Mesendoderm (in vitro differentiated cells): Measurements from ENCODE around the gene ITGB3.

Experiments
- DNase-seq: peaks from one replicate; pipeline ENCODE4 v3.0.0; 2013
- H2AK5ac ChIP-seq: 2 replicates; pipeline ENCODE4 v1.6.1; 2013; ENCODE audit warnings: low read length, inconsistent platforms
- H2BK120ac ChIP-seq: 2 replicates; pipeline ENCODE4 v1.6.1; 2013; ENCODE audit warnings: low read depth, mild to moderate bottlenecking, low read length, moderate library complexity, mixed read lengths
- H2BK15ac ChIP-seq: replicated peaks from 2 replicates; pipeline ENCODE4 v1.6.1; 2013; ENCODE audit warnings: low read depth, mild to moderate bottlenecking, moderate library complexity
- H2BK5ac ChIP-seq: 2 replicates; pipeline ENCODE4 v1.6.1; 2013; ENCODE audit warnings: low read length, inconsistent platforms
- H3K18ac ChIP-seq: 2 replicates; pipeline ENCODE4 v1.6.1; 2013; ENCODE audit warnings: mild to moderate bottlenecking, low read length, mixed read lengths
- H3K23ac ChIP-seq: one replicate; pipeline ENCODE4 v1.6.1; 2013; ENCODE audit warnings: low read length
- H3K27ac ChIP-seq: 2 replicates; pipeline ENCODE4 v1.5.1; 2013; ENCODE audit warnings: low read depth, mild to moderate bottlenecking, inconsistent platforms, low read length, moderate library complexity
- H3K27me3 ChIP-seq: 2 replicates; pipeline ENCODE4 v1.6.1; 2013; ENCODE audit warnings: low read length, control low read depth, mild to moderate bottlenecking, inconsistent platforms; ENCODE audit not compliant: insufficient read depth, poor library complexity
- H3K36me3 ChIP-seq: 2 replicates; pipeline ENCODE4 v1.6.1; 2013; ENCODE audit warnings: low read length, inconsistent platforms; ENCODE audit not compliant: control insufficient read depth, insufficient read depth
- H3K4ac ChIP-seq: one replicate; pipeline ENCODE4 v1.6.1; 2013; ENCODE audit warnings: low read depth, mild to moderate bottlenecking, low read length, moderate library complexity
- H3K4me1 ChIP-seq: 2 replicates; pipeline ENCODE4 v1.6.1; 2013; ENCODE audit warnings: low read depth, low read length, inconsistent platforms; ENCODE audit not compliant: control insufficient read depth
- H3K4me2 ChIP-seq: 2 replicates; pipeline ENCODE4 v1.6.1; 2013; ENCODE audit warnings: low read length
- H3K4me3 ChIP-seq: 2 replicates; pipeline ENCODE4 v1.5.1; 2013; ENCODE audit warnings: mild to moderate bottlenecking, low read length
- H3K56ac ChIP-seq: one replicate; pipeline ENCODE4 v1.6.1; 2013; ENCODE audit warnings: low read length
- H3K79me1 ChIP-seq: 2 replicates; pipeline ENCODE4 v1.6.1; 2013; ENCODE audit warnings: low read length, inconsistent platforms
- H3K79me2 ChIP-seq: 2 replicates; pipeline ENCODE4 v1.6.1; 2013; ENCODE audit warnings: mild to moderate bottlenecking, low read length; ENCODE audit not compliant: control insufficient read depth, insufficient read depth
- H3K9ac ChIP-seq: 2 replicates; pipeline ENCODE4 v1.6.1; 2013; ENCODE audit warnings: low read length, inconsistent platforms
- H4K5ac ChIP-seq: one replicate; pipeline ENCODE4 v1.6.1; 2013; ENCODE audit warnings: low read length
- H4K8ac ChIP-seq: one replicate; pipeline ENCODE4 v1.6.1; 2013; ENCODE audit warnings: low read depth, mild to moderate bottlenecking, control low read depth, low read length, moderate library complexity
- WGBS: extraction: QIAGEN DNeasy Blood & Tissue Kit; methylation state at CpG from one replicate; pipeline ENCODE4 v1.1.7; 2013; ENCODE audit warnings: low lambda C conversion rate, missing lambda C conversion rate; ENCODE audit not compliant: insufficient coverage; ENCODE audit errors: extremely low coverage; 5-methylcytosine and 5-hydroxymethylcytosine counted together

ITGB3 gene

DNA sequence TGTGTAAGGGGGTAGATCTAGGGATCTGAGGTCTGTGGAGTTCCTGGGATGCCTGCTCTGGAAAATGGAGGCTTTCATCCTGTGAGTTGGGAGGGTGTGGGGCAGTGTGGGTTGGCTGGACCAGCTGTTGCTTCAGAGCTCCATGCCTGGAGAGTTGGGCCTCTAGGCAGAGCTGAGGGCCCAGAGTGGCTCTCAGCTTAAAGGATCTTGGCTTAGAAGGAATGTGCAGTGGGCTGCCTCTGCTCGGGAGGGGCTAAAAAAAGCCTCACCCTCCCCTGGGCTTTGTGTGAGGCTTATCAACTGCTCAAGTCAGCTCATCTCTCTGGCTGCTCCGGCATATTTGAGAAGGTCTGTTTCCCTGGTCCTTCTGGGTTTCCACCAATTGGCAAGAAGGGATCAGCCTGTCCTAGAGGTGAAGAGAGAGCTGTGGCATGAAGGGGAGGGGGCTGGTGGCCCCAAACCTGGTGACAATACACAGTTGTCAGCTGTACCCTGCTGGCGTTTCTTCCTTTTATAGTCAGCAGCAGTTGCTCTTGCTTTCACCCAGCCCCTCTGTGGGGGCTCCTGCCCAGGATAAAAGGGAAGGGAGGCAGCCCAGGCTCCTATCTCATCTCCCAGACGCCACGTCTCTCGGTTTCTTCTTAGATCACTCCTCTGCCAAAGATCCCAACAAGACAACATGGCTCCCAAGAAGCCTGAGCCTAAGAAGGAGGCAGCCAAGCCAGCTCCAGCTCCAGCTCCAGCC lies 44.7 kb upstream of the ITGB3 start, which contains the start of gene MYL4:
Gene MYL4, plus strand, starts transcription at position 605 of the 745 bp plus-strand sequence. Its CDS starts 75 bp downstream, at position 680.
- Histone ChIP-seq H3K27me3 (no peaks in the 10 kb centered on the region), H3K4ac (no peak within 1 kb of the TSS), H2BK5ac (no peak within 1 kb of the TSS), H3K27ac (no peak within 1 kb of the TSS), H3K4me1 (peaks cover 2% of the 10 kb centered on the region), H3K4me3 (no peak within 1 kb of the TSS), H4K5ac (peak within 1 kb of the TSS; percentile 33), H2BK120ac (no peak within 1 kb of the TSS), H2BK15ac (no peak within 1 kb of the TSS), H4K8ac (no peak within 1 kb of the TSS), H3K79me2 (no peaks in the 10 kb centered on the region), H3K23ac (no peak within 1 kb of the TSS), H3K36me3 (no peaks in the 10 kb centered on the region), H3K79me1 (no peaks in the 10 kb centered on the region), H3K4me2 (no peak within 1 kb of the TSS), H3K18ac (no peak within 1 kb of the TSS), H3K9ac (no peak within 1 kb of the TSS), H3K56ac (peak within 1 kb of the TSS; percentile 46), H2AK5ac (no peak within 1 kb of the TSS)
- peak; percentile 81 for DNase-seq
- no CpG with 5 or more reads among the region's 6 CpGs for WGBS

GRCh38 chr17:47209499-47209898 lies 44.1 kb upstream of the ITGB3 start:
- no peak overlapping the region for H3K4me3 ChIP-seq
- H2BK5ac ChIP-seq: no peak overlapping the region
- no peak overlapping the region for H4K8ac ChIP-seq
- no peaks in the 10 kb centered on the region for H3K36me3 ChIP-seq
- H3K4me2 ChIP-seq: no peak overlapping the region
- H3K79me1 ChIP-seq: no peaks in the 10 kb centered on the region
- no peaks in the 10 kb centered on the region for H3K27me3 ChIP-seq
- H2AK5ac ChIP-seq: no peak overlapping the region
- no peak overlapping the region for H3K27ac ChIP-seq
- H3K9ac ChIP-seq: no peak overlapping the region
- no CpG with 5 or more reads among the region's 3 CpGs for WGBS
- H3K18ac ChIP-seq: no peak overlapping the region
- no peak overlapping the region for H3K56ac ChIP-seq
- no peak overlapping the region for H2BK120ac ChIP-seq
- H3K4me1 ChIP-seq: peaks cover 2% of the 10 kb centered on the region
- no peaks in the 10 kb centered on the region for H3K79me2 ChIP-seq
- H3K4ac ChIP-seq: no peak overlapping the region
- no peak overlapping the region for H4K5ac ChIP-seq
- DNase-seq: no peak
- no peak overlapping the region for H2BK15ac ChIP-seq
- no peak overlapping the region for H3K23ac ChIP-seq

DNA sequence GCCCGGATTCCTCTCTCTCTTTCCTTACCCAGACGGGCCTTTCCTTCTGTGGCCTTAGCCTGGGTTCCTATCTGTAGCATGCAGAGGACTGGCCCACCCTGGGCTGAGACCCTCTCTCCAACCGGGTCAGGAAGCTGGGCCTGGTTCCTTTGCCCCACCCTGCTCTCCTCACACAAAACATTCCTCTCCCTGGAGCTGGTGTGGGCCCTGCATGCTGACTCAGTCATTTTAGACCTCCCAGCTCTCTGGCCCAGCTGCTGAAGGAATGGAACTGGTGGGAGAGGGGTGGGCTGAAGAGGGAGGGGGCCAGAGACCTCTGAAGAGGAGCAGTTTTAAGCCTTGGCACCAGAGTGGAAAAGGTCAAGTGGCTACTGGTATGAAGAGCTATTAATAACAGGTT lies 43.5 kb upstream of the ITGB3 start:
- Histone ChIP-seq H4K8ac (no peak overlapping the region), H3K27me3 (no peaks in the 10 kb centered on the region), H3K4me1 (peaks cover 2% of the 10 kb centered on the region), H3K36me3 (no peaks in the 10 kb centered on the region), H4K5ac (no peak overlapping the region), H2AK5ac (no peak overlapping the region), H3K56ac (no peak overlapping the region), H3K23ac (no peak overlapping the region), H2BK15ac (no peak overlapping the region), H3K79me1 (no peaks in the 10 kb centered on the region), H2BK5ac (no peak overlapping the region), H3K79me2 (no peaks in the 10 kb centered on the region), H2BK120ac (no peak overlapping the region), H3K4me2 (no peak overlapping the region), H3K4ac (no peak overlapping the region), H3K9ac (no peak overlapping the region), H3K18ac (no peak overlapping the region), H3K27ac (no peak overlapping the region), H3K4me3 (no peak overlapping the region)
- DNase-seq: peak; percentile 19
- no CpG with 5 or more reads among the region's 3 CpGs for WGBS

GRCh38 chr17:47210779-47211178 lies 42.8 kb upstream of the ITGB3 start:
- no peak overlapping the region for H4K5ac ChIP-seq
- no peak overlapping the region for H3K4me3 ChIP-seq
- H3K56ac ChIP-seq: no peak overlapping the region
- no peak overlapping the region for H2BK120ac ChIP-seq
- no peak for DNase-seq
- no peak overlapping the region for H3K4me2 ChIP-seq
- no peak overlapping the region for H3K4ac ChIP-seq
- H2AK5ac ChIP-seq: no peak overlapping the region
- WGBS: no CpG with 5 or more reads among the region's 2 CpGs
- no peak overlapping the region for H3K9ac ChIP-seq
- H3K18ac ChIP-seq: no peak overlapping the region
- H3K27ac ChIP-seq: no peak overlapping the region
- no peak overlapping the region for H2BK5ac ChIP-seq
- no peak overlapping the region for H2BK15ac ChIP-seq
- no peaks in the 10 kb centered on the region for H3K36me3 ChIP-seq
- H3K27me3 ChIP-seq: no peaks in the 10 kb centered on the region
- H3K79me1 ChIP-seq: no peaks in the 10 kb centered on the region
- no peak overlapping the region for H4K8ac ChIP-seq
- no peak overlapping the region for H3K23ac ChIP-seq
- no peaks in the 10 kb centered on the region for H3K79me2 ChIP-seq
- H3K4me1 ChIP-seq: peaks cover under 1% of the 10 kb centered on the region

DNA sequence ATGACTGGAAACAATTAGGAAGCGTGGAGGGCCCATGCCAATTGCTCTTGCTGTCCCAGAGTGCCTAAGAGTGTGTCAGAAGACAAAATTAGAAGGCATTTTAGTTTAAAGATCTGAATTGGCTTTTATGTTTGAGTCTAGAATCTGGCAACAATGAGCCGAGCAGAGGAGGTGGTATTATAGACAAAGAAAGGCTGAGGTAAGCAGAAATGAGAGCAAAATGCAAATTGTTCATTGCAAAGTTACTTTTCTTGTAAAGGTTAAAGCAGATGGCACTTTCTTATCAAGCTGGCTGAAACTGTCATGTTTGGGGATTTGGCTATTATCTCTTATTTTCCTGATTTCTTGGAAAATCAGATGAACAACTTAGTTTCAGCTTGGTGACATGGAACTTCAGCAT lies 41.2 kb upstream of the ITGB3 start:
- Histone ChIP-seq H3K79me1 (no peaks in the 10 kb centered on the region), H2BK120ac (no peak overlapping the region), H3K27me3 (no peaks in the 10 kb centered on the region), H3K4me1 (no peaks in the 10 kb centered on the region), H3K4me3 (no peak overlapping the region), H3K4ac (no peak overlapping the region), H2BK5ac (no peak overlapping the region), H3K79me2 (no peaks in the 10 kb centered on the region), H4K5ac (no peak overlapping the region), H3K18ac (no peak overlapping the region), H2BK15ac (no peak overlapping the region), H3K4me2 (no peak overlapping the region), H3K56ac (no peak overlapping the region), H3K36me3 (no peaks in the 10 kb centered on the region), H4K8ac (no peak overlapping the region), H2AK5ac (no peak overlapping the region), H3K23ac (no peak overlapping the region), H3K27ac (no peak overlapping the region), H3K9ac (no peak overlapping the region)
- no CpG with 5 or more reads among the region's 2 CpGs for WGBS
- no peak for DNase-seq

DNA sequence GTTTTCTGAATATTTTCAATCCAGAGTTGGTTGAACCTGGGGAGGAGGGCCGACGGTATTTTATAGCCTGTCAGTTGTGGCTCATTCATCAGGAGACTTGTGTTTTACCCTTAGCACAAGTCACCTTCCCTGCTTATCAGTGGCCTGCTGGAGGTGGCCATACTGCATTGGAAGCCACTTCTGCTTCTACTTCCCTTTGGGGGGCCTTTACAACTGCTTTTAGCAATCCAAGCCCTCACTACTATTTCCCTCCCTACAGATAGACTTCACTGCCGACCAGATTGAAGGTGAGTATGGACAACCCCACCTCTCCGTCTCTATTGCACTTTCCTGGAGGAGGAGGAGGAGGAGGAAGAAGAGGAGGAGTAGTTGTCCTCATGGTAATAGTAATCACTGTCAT lies 40.1 kb upstream of the ITGB3 start:
- Histone ChIP-seq H3K27ac (no peak overlapping the region), H3K56ac (no peak overlapping the region), H3K79me2 (no peaks in the 10 kb centered on the region), H2BK5ac (no peak overlapping the region), H3K4me3 (no peak overlapping the region), H3K4me2 (no peak overlapping the region), H3K4ac (no peak overlapping the region), H3K9ac (no peak overlapping the region), H3K23ac (no peak overlapping the region), H4K8ac (no peak overlapping the region), H3K36me3 (no peaks in the 10 kb centered on the region), H2AK5ac (no peak overlapping the region), H3K18ac (no peak overlapping the region), H2BK120ac (no peak overlapping the region), H2BK15ac (no peak overlapping the region), H3K27me3 (no peaks in the 10 kb centered on the region), H3K4me1 (no peaks in the 10 kb centered on the region), H4K5ac (no peak overlapping the region), H3K79me1 (no peaks in the 10 kb centered on the region)
- WGBS: no CpG with 5 or more reads among the region's 4 CpGs
- DNase-seq: no peak
